Measurements from ENCODE around the gene RILP. TPM values are rescaled to one million over a fixed set of nuclear protein-coding genes. Genes with fewer than 3 reads are reported as not detected.

The RILP gene
- total RNA-seq, 1 donor from 2014 or later: 3.4 TPM

GRCh38 chr17:1612400-1612799 is 37.3 kb downstream of the RILP start:
- H3K4me3 ChIP-seq (ENCODE audit: low read depth, low read length): no peak overlapping the region
- H3K27me3 ChIP-seq (ENCODE audit: control insufficient read depth, insufficient read depth, low read length): no peaks in the 10 kb centered on the region
- FAIRE-seq (no peak), DNase-seq (ENCODE audit: low read depth) (no peak)
- no peak for TF ChIP-seq CTCF (IDR thresholded peaks at IDR 0.05; ENCODE audit: insufficient read depth, low read length, severe bottlenecking)
- H3K36me3 ChIP-seq (ENCODE audit: control insufficient read depth, insufficient read depth, low read length): peaks cover 5% of the 10 kb centered on the region

- FAIRE-seq: no peak
- no peak overlapping the region for H3K4me3 ChIP-seq (ENCODE audit: low read depth, low read length)
- no peak for DNase-seq (ENCODE audit: low read depth)
- H3K36me3 ChIP-seq (ENCODE audit: control insufficient read depth, insufficient read depth, low read length): peaks cover 5% of the 10 kb centered on the region
- no peaks in the 10 kb centered on the region for H3K27me3 ChIP-seq (ENCODE audit: control insufficient read depth, insufficient read depth, low read length)
- TF ChIP-seq CTCF (IDR thresholded peaks at IDR 0.05; ENCODE audit: insufficient read depth, low read length, severe bottlenecking): no peak
Measured at GRCh38 chr17:1611715-1612114, 38.0 kb downstream of the RILP start.

GRCh38 chr17:1608676-1609075 is 41.0 kb downstream of the RILP start:
- H3K4me3 ChIP-seq (ENCODE audit: low read depth, low read length): no peak overlapping the region
- DNase-seq (ENCODE audit: low read depth) (peak; percentile 75), FAIRE-seq (no peak)
- no peaks in the 10 kb centered on the region for H3K27me3 ChIP-seq (ENCODE audit: control insufficient read depth, insufficient read depth, low read length)
- no peak for TF ChIP-seq CTCF (IDR thresholded peaks at IDR 0.05; ENCODE audit: insufficient read depth, low read length, severe bottlenecking)
- H3K36me3 ChIP-seq (ENCODE audit: control insufficient read depth, insufficient read depth, low read length): no peaks in the 10 kb centered on the region

GRCh38 chr17:1607971-1608320 is 41.7 kb downstream of the RILP start:
- no peak for FAIRE-seq

GRCh38 chr17:1606352-1606985 is 43.2 kb downstream of the RILP start:
- FAIRE-seq (no peak), DNase-seq (ENCODE audit: low read depth) (no peak)
- no peaks in the 10 kb centered on the region for H3K36me3 ChIP-seq (ENCODE audit: control insufficient read depth, insufficient read depth, low read length)
- no peaks in the 10 kb centered on the region for H3K27me3 ChIP-seq (ENCODE audit: control insufficient read depth, insufficient read depth, low read length)
- TF ChIP-seq CTCF (IDR thresholded peaks at IDR 0.05; ENCODE audit: insufficient read depth, low read length, severe bottlenecking): no peak
- no peak overlapping the region for H3K4me3 ChIP-seq (ENCODE audit: low read depth, low read length)

More at GRCh38 chr17:1607971-1608320, 41.7 kb downstream of the RILP start:
- DNase-seq (ENCODE audit: low read depth): no peak
- no peak overlapping the region for H3K4me3 ChIP-seq (ENCODE audit: low read depth, low read length)
- TF ChIP-seq CTCF (IDR thresholded peaks at IDR 0.05; ENCODE audit: insufficient read depth, low read length, severe bottlenecking): no peak
- H3K27me3 ChIP-seq (ENCODE audit: control insufficient read depth, insufficient read depth, low read length): no peaks in the 10 kb centered on the region
- no peaks in the 10 kb centered on the region for H3K36me3 ChIP-seq (ENCODE audit: control insufficient read depth, insufficient read depth, low read length)
